Bronchus fibroblast of lung (primary cell): ENCODE measurements around the gene TMEM120B. TPM values are rescaled to one million over a fixed set of nuclear protein-coding genes. Genes with fewer than 3 reads are reported as not detected.

Experiments
- total RNA-seq: library from RNA; depleted of rRNA; stranded (reverse); fragments of >200 nt; gene quantifications from 2 replicates; pipeline ENCODE4 v1.2.3, GENCODE V29; 2015

TMEM120B gene
- total RNA-seq = 8.8 and 10.4 TPM in 2 replicates

DNA sequence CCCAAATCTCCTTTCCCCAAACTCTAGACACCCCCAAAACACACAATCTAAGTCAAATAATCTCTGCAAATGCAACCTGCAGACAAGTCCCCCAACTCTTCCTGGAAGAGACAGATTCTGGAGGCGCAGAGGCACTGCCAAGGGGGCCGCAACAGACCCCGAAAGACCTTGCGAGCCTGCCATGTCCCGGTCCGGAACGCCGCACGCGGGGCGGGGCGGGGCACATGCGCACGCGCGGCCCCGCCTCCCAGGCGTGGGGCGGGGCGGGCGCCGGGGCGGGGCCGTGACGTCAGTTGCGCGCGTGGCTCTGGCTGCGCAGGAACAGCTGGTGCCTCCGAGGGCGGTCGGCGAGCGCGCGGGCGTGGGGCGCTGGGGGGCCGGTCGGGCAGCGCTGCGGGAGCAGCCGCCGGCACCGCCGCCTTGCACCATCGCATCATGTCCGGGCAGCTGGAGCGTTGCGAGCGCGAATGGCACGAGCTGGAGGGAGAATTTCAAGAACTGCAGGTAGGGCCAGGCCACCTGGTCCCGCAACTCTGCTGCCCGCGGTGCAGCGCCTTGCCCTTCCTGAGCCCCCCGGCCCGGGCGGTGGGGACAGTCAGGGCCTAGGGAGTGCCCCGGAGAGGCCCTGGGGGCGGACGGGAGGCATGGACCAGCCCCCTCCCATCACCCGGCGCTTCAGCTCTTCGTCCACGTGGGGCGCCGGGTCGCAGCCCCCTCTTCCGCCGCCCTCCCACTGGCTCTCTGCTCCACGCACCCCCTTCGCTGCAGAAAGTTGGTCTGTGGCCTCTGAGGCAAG is at the start of gene TMEM120B:
Gene TMEM120B (plus strand): TSS at position 292 of the 796 bp plus-strand sequence. CDS start 144 bp downstream, at position 436.

DNA sequence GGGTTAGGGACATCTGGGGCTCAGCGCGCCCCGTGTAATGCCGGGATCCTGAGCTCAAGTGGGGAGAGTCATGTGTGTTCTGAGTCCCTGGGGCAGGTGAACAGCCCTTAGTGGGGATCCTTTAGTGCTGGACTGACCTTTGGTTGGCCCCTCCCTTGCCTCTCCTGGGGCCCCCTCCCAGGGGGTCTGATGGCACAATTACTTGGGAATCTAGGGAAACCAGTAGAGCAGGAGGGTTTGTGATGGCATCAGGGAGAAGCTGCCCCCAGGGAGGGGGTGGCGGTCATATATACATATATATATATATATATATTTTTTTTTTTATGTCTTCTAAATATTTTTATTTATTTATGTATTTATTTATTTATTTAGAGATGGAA is 43.0 kb upstream of the TMEM120B start, which contains the start of gene MORN3:
Gene MORN3 (minus strand): TSS at position 134 of the 380 bp plus-strand sequence. CDS start 171 bp downstream, outside the sequence.

DNA sequence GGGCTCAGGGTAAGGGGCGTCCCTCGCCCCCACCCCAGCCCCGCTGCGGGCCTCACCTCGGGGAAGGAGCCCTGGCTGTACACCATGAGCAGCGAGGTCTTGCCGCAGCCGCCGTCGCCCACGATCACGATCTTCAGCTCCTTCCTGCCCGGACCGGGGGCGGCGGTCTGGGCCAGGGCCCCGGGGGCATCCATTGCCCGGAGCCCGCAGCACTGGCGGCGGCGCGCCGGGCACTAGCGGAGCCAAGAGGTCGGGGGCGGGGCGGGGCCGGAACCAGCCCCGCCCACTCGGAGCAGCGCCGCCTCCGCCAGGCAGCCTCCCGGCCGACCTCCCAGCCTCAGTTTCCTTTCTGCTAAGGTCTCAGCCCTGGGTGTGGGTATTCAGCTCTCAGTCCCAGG is 80.9 kb downstream of the TMEM120B start, which contains the start of gene RHOF:
Gene RHOF (minus strand): TSS at position 249 of the 398 bp plus-strand sequence. CDS start 55 bp downstream, at position 194.

DNA sequence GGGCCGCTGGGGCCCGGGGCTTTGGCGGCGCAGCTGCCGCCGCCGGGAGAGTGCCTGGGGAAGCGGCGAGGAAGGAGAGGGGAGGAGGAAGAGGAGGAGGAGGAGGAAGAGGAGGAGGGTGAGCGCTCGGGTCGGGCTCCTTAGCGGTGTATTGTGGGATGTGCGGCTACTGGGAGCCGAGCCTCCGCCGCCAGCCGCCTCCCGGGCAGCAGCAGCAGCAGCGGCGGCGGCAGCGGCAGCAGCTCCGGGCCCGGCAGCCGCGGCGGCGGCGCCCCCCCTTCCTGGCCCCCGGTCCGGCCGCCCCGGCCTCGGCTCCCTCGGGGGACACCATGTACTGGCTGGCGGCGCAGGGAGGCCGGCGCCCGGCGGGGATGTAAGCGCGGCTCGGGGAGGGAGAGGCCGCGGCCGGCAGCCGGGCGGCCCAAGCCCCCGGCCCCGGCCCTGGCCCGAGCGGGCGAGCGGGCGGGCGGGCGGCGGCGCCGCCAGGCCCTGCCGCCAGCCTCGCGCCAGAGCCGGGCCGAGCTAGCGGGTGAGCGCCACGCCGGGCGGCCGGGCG is 91.4 kb downstream of the TMEM120B start, which contains the start of gene SETD1B:
Gene SETD1B (plus strand): TSS at position 149 of the 556 bp plus-strand sequence. CDS start 729 bp downstream, outside the sequence.

Other genes starting within 250 kb of the TMEM120B start
- 34.1 and 39.4 TPM in 2 replicates for gene KDM2B, start 131.7 kb upstream of the TMEM120B start, total RNA-seq
- gene ORAI1, start 86.2 kb upstream of the TMEM120B start, total RNA-seq = 8.9 and 13.8 TPM in 2 replicates
- under 0.01 and 0.59 TPM in 2 replicates for gene MORN3, start 43.1 kb upstream of the TMEM120B start, total RNA-seq
- 26.8 and 35.5 TPM in 2 replicates for gene RHOF, start 80.9 kb downstream of the TMEM120B start, total RNA-seq
- gene SETD1B, start 91.3 kb downstream of the TMEM120B start, total RNA-seq = 4.3 and 5.0 TPM in 2 replicates
- 0.84 and 1.3 TPM in 2 replicates for gene HPD, start 146.1 kb downstream of the TMEM120B start, total RNA-seq
- 132 and 149 TPM in 2 replicates for gene PSMD9, start 176.0 kb downstream of the TMEM120B start, total RNA-seq
- gene CFAP251, start 205.8 kb downstream of the TMEM120B start, total RNA-seq = 2.4 and 3.9 TPM in 2 replicates